A673 (cell line): ENCODE data around the gene ZDHHC22. TPM values are rescaled to one million over a fixed set of nuclear protein-coding genes. Genes with fewer than 3 reads are reported as not detected.

ENCODE experiments used
- BruUV-seq: library from RNA; stranded (reverse); fragments of 400-500 nt; replicated peaks from 2 replicates; lab custom pipeline; 2021; lab: Mats Ljungman, UMichigan
- CTCF ChIA-PET: fragments of 300-600 bp; sonication (Branson Sonifier 250); formaldehyde crosslinking; loops from one replicate; lab custom pipeline; 2022; ENCODE audit warnings: antibody characterized with exemption; lab: Charles Lee
- POLR2A ChIA-PET: fragments of 300-600 bp; sonication (Branson Sonifier 250); formaldehyde crosslinking; loops from one replicate; lab custom pipeline; 2022; ENCODE audit warnings: antibody characterized with exemption; ENCODE audit not compliant: low non-redundant PET; lab: Charles Lee
- DNase-seq: peaks from one replicate; pipeline ENCODE4 v3.0.0-alpha.2; 2015; ENCODE audit warnings: low spot score
- H3K27ac ChIP-seq: fragments of 200-600 bp; sonication (generic); 2 replicates; pipeline ENCODE4 v1.5.1; 2016; ENCODE audit warnings: mixed run types, low read depth, mild to moderate bottlenecking, mixed read lengths, antibody characterized with exemption, low read length; ENCODE audit not compliant: poor library complexity, severe bottlenecking
- H3K27me3 ChIP-seq: fragments of 200-600 bp; sonication (generic); replicated peaks from 2 replicates; pipeline ENCODE4 v1.6.1; 2017; ENCODE audit warnings: mixed run types, low read depth, mild to moderate bottlenecking, mixed read lengths, antibody characterized with exemption, low read length; ENCODE audit not compliant: insufficient read depth, poor library complexity
- H3K36me3 ChIP-seq: fragments of 200-600 bp; sonication (generic); 2 replicates; pipeline ENCODE4 v1.6.1; 2016; ENCODE audit warnings: mixed run types, mild to moderate bottlenecking, mixed read lengths, antibody characterized with exemption, low read length; ENCODE audit not compliant: insufficient read depth, poor library complexity, severe bottlenecking
- H3K4me1 ChIP-seq: fragments of 200-600 bp; sonication (generic); 2 replicates; pipeline ENCODE4 v1.6.1; 2017; ENCODE audit warnings: mixed run types, mild to moderate bottlenecking, mixed read lengths, antibody characterized with exemption, low read length; ENCODE audit not compliant: insufficient read depth, poor library complexity, severe bottlenecking
- H3K4me3 ChIP-seq: fragments of 200-600 bp; sonication (generic); 2 replicates; pipeline ENCODE4 v1.5.1; 2016; ENCODE audit warnings: low read depth, mixed run types, mild to moderate bottlenecking, mixed read lengths, low read length; ENCODE audit not compliant: poor library complexity, severe bottlenecking
- H3K9me3 ChIP-seq: fragments of 200-600 bp; sonication (generic); 2 replicates; pipeline ENCODE4 v1.6.1; 2016; ENCODE audit warnings: mixed run types, low read depth, mild to moderate bottlenecking, mixed read lengths, antibody characterized with exemption, low read length; ENCODE audit not compliant: poor library complexity, severe bottlenecking
- CTCF ChIP-seq: fragments of 300-800, 200-600 bp; sonication (generic); conservative IDR thresholded peaks from 2 replicates; pipeline ENCODE4 v1.5.1; 2017; ENCODE audit warnings: low read depth, mild to moderate bottlenecking, antibody characterized with exemption, low read length, moderate library complexity, mixed read lengths
- EZH2 ChIP-seq: fragments of 200-600 bp; sonication (generic); IDR thresholded peaks from 2 replicates; pipeline ENCODE4 v1.6.1; 2017; ENCODE audit warnings: borderline replicate concordance, low read depth, mild to moderate bottlenecking, mixed read lengths, antibody characterized with exemption, low read length; ENCODE audit not compliant: poor library complexity, severe bottlenecking
- intact Hi-C: fragments of 100-400 bp; cut with micrococcal nuclease; formaldehyde crosslinking; loops from one replicate; pipeline ENCODE4 v1.10.0; 2022; ENCODE audit not compliant: unreplicated experiment
- total RNA-seq: library from RNA; stranded (reverse); gene quantifications from 2 replicates; pipeline ENCODE4 v1.2.3, GENCODE V29; 2021

The ZDHHC22 gene
- total RNA-seq, 1 experiment from 2014 or later, result 0.60 TPM

DNA sequence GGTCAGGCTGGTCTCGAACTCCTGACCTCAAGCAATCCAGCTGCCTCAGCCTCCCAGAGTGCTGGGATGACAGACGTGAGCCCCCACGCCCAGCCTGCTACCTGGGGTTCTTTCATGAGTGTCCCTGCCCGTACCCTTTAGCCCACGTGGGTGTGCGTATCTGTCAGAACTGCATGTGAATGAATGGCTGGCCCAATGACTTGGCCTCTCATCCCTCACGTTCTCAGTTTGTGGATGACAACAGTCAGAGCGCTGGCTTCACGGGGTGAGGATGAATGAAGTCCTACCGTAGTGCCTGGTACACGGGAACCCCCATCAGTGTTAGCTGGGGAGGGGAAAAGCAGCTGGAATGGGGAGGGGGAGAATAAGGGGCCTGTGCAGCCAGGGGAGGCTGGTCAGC, 16.1 kb upstream of the ZDHHC22 start:
- Histone ChIP-seq H3K4me1 (peaks cover 16% of the 10 kb centered on the region), H3K36me3 (no peaks in the 10 kb centered on the region), H3K27me3 (peaks cover 5% of the 10 kb centered on the region), H3K4me3 (no peak overlapping the region), H3K9me3 (no peaks in the 10 kb centered on the region), H3K27ac (no peak overlapping the region)
- TF ChIP-seq CTCF, result no peak
- TF ChIP-seq EZH2, result no peak
- ChIA-PET POLR2A (no interaction called here), CTCF (interaction anchor here (0.6 kb wide), 1 partner anchor 1613 kb away, joined by 4 read pairs; no protein-coding TSS in a partner anchor)
- DNase-seq, result no peak
- BruUV-seq, result no TSS peak
- intact Hi-C loops, result no loop called here

GRCh38 chr14:77155083-77155482, 13.5 kb upstream of the ZDHHC22 start:
- peaks cover 1% of the 10 kb centered on the region for H3K27me3 ChIP-seq
- no peak for TF ChIP-seq CTCF
- no peaks in the 10 kb centered on the region for H3K36me3 ChIP-seq
- no peak for DNase-seq
- H3K9me3 ChIP-seq, result no peaks in the 10 kb centered on the region
- ChIA-PET CTCF (no interaction called here), POLR2A (no interaction called here)
- no TSS peak for BruUV-seq
- H3K4me1 ChIP-seq, result peaks cover 16% of the 10 kb centered on the region
- no peak overlapping the region for H3K27ac ChIP-seq
- intact Hi-C loops, result no loop called here
- no peak overlapping the region for H3K4me3 ChIP-seq

DNA sequence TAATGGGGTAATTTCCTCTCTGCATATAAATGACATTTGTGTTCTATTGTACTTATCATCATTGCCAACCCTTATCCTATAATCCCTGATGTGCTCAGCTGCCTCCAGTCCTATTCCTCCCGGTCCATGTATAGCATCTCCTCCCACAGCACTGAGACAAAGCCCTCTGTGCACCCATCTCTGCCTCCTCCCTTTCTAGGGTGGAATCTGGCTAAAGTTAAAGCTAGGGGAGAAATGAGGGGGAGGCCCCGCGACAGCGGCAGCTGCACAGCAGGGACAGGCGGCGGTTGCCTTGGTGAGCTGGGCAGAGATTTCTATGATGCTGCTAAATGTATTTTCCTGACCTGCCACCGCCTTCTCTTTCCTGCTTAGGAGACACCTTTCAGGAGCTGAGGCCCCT, 12.8 kb upstream of the ZDHHC22 start:
- Histone ChIP-seq H3K27ac (no peak overlapping the region), H3K27me3 (peaks cover 8% of the 10 kb centered on the region), H3K36me3 (no peaks in the 10 kb centered on the region), H3K4me1 (peaks cover 16% of the 10 kb centered on the region), H3K9me3 (no peaks in the 10 kb centered on the region), H3K4me3 (no peak overlapping the region)
- peak; percentile 77 for DNase-seq
- intact Hi-C loops, result loop anchor here (5.0 kb wide), 2 partner anchors 58 to 398 kb away; no protein-coding TSS in a partner anchor
- no peak for TF ChIP-seq EZH2
- TF ChIP-seq CTCF, result no peak
- no TSS peak for BruUV-seq
- CTCF ChIA-PET, result no interaction called here
- POLR2A ChIA-PET, result no interaction called here
